ENCODE measurements around the gene HEY2. TPM values are rescaled to one million over a fixed set of nuclear protein-coding genes. Genes with fewer than 3 reads are reported as not detected.

The HEY2 gene
- total and polyA plus RNA-seq, 2 donors (not counting 1 experiment from before 2014, with no cell fraction given): 0.12 TPM; not detected in 1

DNA sequence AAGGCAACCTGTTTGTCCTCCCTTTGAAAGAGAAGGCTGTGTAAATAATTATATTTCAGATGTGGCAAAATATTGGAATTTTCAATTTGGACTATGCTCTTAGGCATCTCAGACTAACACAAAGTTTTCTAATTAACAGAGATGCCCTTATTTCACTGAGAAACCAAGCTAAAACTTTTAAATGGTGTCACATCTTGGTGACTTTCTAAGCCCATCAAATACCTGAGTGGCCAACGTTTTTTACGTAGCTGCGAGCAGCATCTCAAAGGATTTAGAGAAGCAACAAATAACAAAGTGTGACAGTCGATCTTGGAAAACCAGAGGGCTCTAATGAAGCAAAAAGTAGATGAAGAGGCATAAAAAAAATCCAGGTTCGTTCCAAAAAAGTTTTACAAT lies 3.4 kb upstream of the HEY2 start:
- no peaks in the 10 kb centered on the region for H3K79me2 ChIP-seq (ENCODE audit: control insufficient read depth, insufficient read depth, low read length)
- H3K9me3 Mint-ChIP-seq (ENCODE audit: insufficient read depth): no peaks in the 10 kb centered on the region
- no peaks in the 10 kb centered on the region for H3K36me3 ChIP-seq (replicated peaks in 1 of 2; ENCODE audit: control extremely low read depth in 1 of 2, control insufficient read depth in 1 of 2, extremely low read depth in 1 of 2, insufficient read depth in 2 of 2, low read length in 1 of 2)
- ChIA-PET CTCF (interaction anchor here (0.6 to 1.8 kb wide), 5 partner anchors 7 to 435 kb away, joined by 3 to 5 read pairs (median 4); no protein-coding TSS in a partner anchor), POLR2A (no interaction called here)
- no peak overlapping the region for H3K27ac Mint-ChIP-seq
- ATAC-seq (ENCODE audit: low read depth) (no peak), DNase-seq (no peak)
- intact Hi-C loops (cut with micrococcal nuclease): no loop called here
- H3K9ac ChIP-seq (ENCODE audit: low read length): no peak overlapping the region
- H3K27me3 Mint-ChIP-seq: peaks cover 56% of the 10 kb centered on the region
- H4K20me1 ChIP-seq (ENCODE audit: control insufficient read depth, insufficient read depth, low read length, poor library complexity, severe bottlenecking): no peaks in the 10 kb centered on the region
- H3K9me3 ChIP-seq (ENCODE audit: control extremely low read depth in 1 of 3, control insufficient read depth in 2 of 3, insufficient read depth in 1 of 3, low read length in 2 of 3): peaks cover 0 to 13% (median 0%) of the 10 kb centered on the region in 3 donors
- H3K4me3 Mint-ChIP-seq: peak overlapping the region; percentile 83
- peaks cover 35 to 39% of the 10 kb centered on the region in 2 donors for H3K4me1 ChIP-seq (ENCODE audit: control insufficient read depth in 2 of 2, insufficient read depth in 2 of 2, low read length in 2 of 2)
- H3K4me2 ChIP-seq (replicated peaks; ENCODE audit: low read depth, low read length, poor library complexity, severe bottlenecking): peak overlapping the region; percentile 97
- 88% methylated on average over 3 of the region's 5 CpGs for WGBS (ENCODE audit: insufficient coverage)
- no peak overlapping the region for H3K27ac ChIP-seq (ENCODE audit: low read length in 2 of 2)
- TF ChIP-seq CTCF (IDR thresholded peaks at IDR 0.05): no peak
- TF ChIP-seq EZH2 (IDR thresholded peaks at IDR 0.05; ENCODE audit: borderline replicate concordance, insufficient read depth, low read depth, low read length, poor library complexity, severe bottlenecking): no peak
- H2AFZ ChIP-seq (ENCODE audit: insufficient read depth, low read depth, low read length, poor library complexity, severe bottlenecking): no peak overlapping the region
- peaks cover 0 to 52% (median 38%) of the 10 kb centered on the region in 4 experiments for H3K27me3 ChIP-seq (replicated peaks in 1 of 4; ENCODE audit: control extremely low read depth in 1 of 4, control insufficient read depth in 3 of 4, insufficient read depth in 4 of 4, low read length in 3 of 4)
- H3K4me3 ChIP-seq (ENCODE audit: control extremely low read depth in 1 of 5, extremely low read depth in 1 of 5, insufficient read depth in 1 of 5, low read depth in 2 of 5, low read length in 4 of 5): peak overlapping the region in 1 of 5 experiments; percentile 73
- peaks cover 37% of the 10 kb centered on the region for H3K4me1 Mint-ChIP-seq

GRCh38 chr6:125746731-125747588 lies 2.5 kb upstream of the HEY2 start:
- ChIA-PET POLR2A (no interaction called here), CTCF (interaction anchor here (0.9 to 14.0 kb wide), 2 partner anchors 38 to 437 kb away, joined by 3 to 375 read pairs; no protein-coding TSS in a partner anchor)
- peak overlapping the region in 1 of 2 donors; percentile 69 for H3K27ac ChIP-seq (ENCODE audit: low read length in 2 of 2)
- no peaks in the 10 kb centered on the region for H4K20me1 ChIP-seq (ENCODE audit: control insufficient read depth, insufficient read depth, low read length, poor library complexity, severe bottlenecking)
- no peaks in the 10 kb centered on the region for H3K79me2 ChIP-seq (ENCODE audit: control insufficient read depth, insufficient read depth, low read length)
- 2% methylated on average over 19 of the region's 32 CpGs for WGBS (ENCODE audit: insufficient coverage)
- H3K27me3 ChIP-seq (replicated peaks in 1 of 4; ENCODE audit: control extremely low read depth in 1 of 4, control insufficient read depth in 3 of 4, insufficient read depth in 4 of 4, low read length in 3 of 4): peaks cover 0 to 53% (median 43%) of the 10 kb centered on the region in 4 experiments
- peak overlapping the region; percentile 83 for H3K4me3 Mint-ChIP-seq
- TF ChIP-seq CTCF (IDR thresholded peaks at IDR 0.05) (no peak), EZH2 (IDR thresholded peaks at IDR 0.05; ENCODE audit: borderline replicate concordance, insufficient read depth, low read depth, low read length, poor library complexity, severe bottlenecking) (no peak)
- peaks cover 35 to 42% of the 10 kb centered on the region in 2 donors for H3K4me1 ChIP-seq (ENCODE audit: control insufficient read depth in 2 of 2, insufficient read depth in 2 of 2, low read length in 2 of 2)
- no peak overlapping the region for H3K27ac Mint-ChIP-seq
- ATAC-seq (ENCODE audit: low read depth): peak; percentile 39
- peak overlapping the region; percentile 73 for H3K9ac ChIP-seq (ENCODE audit: low read length)
- intact Hi-C loops (cut with micrococcal nuclease): loop anchor here (1.0 kb wide), 1 partner anchor 209 kb away; the partner anchor contains the start of gene HINT3
- peak overlapping the region; percentile 97 for H3K4me2 ChIP-seq (replicated peaks; ENCODE audit: low read depth, low read length, poor library complexity, severe bottlenecking)
- H3K9me3 Mint-ChIP-seq (ENCODE audit: insufficient read depth): no peaks in the 10 kb centered on the region
- H3K4me1 Mint-ChIP-seq: peaks cover 37% of the 10 kb centered on the region
- peak overlapping the region; percentile 80 for H2AFZ ChIP-seq (ENCODE audit: insufficient read depth, low read depth, low read length, poor library complexity, severe bottlenecking)
- peaks cover 0 to 13% (median 0%) of the 10 kb centered on the region in 3 donors for H3K9me3 ChIP-seq (ENCODE audit: control extremely low read depth in 1 of 3, control insufficient read depth in 2 of 3, insufficient read depth in 1 of 3, low read length in 2 of 3)
- H3K4me3 ChIP-seq (ENCODE audit: control extremely low read depth in 1 of 5, extremely low read depth in 1 of 5, insufficient read depth in 1 of 5, low read depth in 2 of 5, low read length in 4 of 5): peak overlapping the region; percentile 36 to 75 (median 73)
- peaks cover 60% of the 10 kb centered on the region for H3K27me3 Mint-ChIP-seq
- DNase-seq: peak; percentile 85
- no peaks in the 10 kb centered on the region for H3K36me3 ChIP-seq (replicated peaks in 1 of 2; ENCODE audit: control extremely low read depth in 1 of 2, control insufficient read depth in 1 of 2, extremely low read depth in 1 of 2, insufficient read depth in 2 of 2, low read length in 1 of 2)
